Neuron (in vitro differentiated cells): Measurements from ENCODE around the gene VPS4A.
"Not testable (repeated sequence)": the region's sequence is repeated elsewhere in the genome, so short reads cannot be mapped to it uniquely, and the experiment has no call there.

Source experiments
- H2AFZ ChIP-seq: one replicate; pipeline ENCODE4 v1.6.1; 2013; ENCODE audit warnings: low read depth, mild to moderate bottlenecking, inconsistent platforms, low read length, moderate library complexity
- H3K27me3 ChIP-seq: one replicate; pipeline ENCODE4 v1.6.1; 2013; ENCODE audit warnings: low read length; ENCODE audit not compliant: insufficient read depth
- H3K36me3 ChIP-seq: one replicate; pipeline ENCODE4 v1.6.1; 2013; ENCODE audit warnings: low read length; ENCODE audit not compliant: insufficient read depth
- H3K4me1 ChIP-seq: one replicate; pipeline ENCODE4 v1.6.1; 2013; ENCODE audit warnings: low read length; ENCODE audit not compliant: insufficient read depth
- H3K4me3 ChIP-seq: 2 replicates; pipeline ENCODE4 v1.5.1; 2013; ENCODE audit warnings: mild to moderate bottlenecking, low read length, moderate library complexity
- H3K9me3 ChIP-seq: one replicate; pipeline ENCODE4 v1.6.1; 2013; ENCODE audit warnings: low read length

Gene VPS4A

GRCh38 chr16:69340095-69340644 lies 29.0 kb downstream of the VPS4A start:
- peak overlapping the region; percentile 6 for H2AFZ ChIP-seq
- H3K9me3 ChIP-seq = no peaks in the 10 kb centered on the region
- peaks cover 44% of the 10 kb centered on the region for H3K36me3 ChIP-seq
- peak overlapping the region; percentile 80 for H3K4me3 ChIP-seq
- H3K27me3 ChIP-seq = no peaks in the 10 kb centered on the region
- peaks cover 17% of the 10 kb centered on the region for H3K4me1 ChIP-seq

DNA sequence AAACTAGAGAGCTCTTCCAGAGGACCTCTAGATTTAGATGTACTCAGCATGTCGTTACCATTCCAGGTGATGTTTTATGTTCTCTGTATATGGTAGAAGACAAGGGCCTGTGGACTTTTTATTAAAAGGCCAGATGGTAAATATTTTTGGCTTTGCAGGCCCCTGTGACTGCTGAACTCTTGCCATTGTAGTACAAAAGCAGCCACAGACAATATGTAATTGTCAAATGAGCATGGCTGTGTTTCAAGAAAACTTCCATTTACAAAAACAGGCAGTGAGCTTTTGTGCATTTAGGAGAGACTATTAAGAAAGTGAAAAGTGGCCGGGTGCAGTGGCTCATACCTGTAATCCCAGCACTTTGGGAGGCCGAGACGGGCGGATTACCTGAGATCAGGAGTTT lies 33.0 kb downstream of the VPS4A start:
- no peaks in the 10 kb centered on the region for H3K9me3 ChIP-seq
- peaks cover 10% of the 10 kb centered on the region for H3K4me1 ChIP-seq
- H3K4me3 ChIP-seq = no peak overlapping the region
- no peaks in the 10 kb centered on the region for H3K27me3 ChIP-seq
- peaks cover 32% of the 10 kb centered on the region for H3K36me3 ChIP-seq
- H2AFZ ChIP-seq = no peak overlapping the region

DNA sequence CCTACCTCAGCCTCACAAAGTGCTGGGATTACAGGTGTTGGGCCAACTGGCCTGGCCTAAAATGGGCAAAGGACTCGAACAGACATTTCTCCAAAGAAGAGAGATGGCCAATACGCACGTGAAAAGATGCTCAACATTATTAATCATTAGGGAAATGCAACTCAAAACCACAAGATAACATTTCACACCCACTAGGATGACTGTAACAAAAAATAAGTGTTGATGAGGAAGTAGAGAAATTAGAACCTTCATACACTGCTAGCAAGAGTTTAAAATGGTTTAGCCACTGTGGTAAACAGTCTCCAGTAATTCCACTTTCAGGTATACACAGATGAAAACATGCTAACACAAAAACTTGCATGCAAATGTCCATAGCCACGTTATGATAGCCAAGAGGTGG lies 34.8 kb downstream of the VPS4A start:
- no peak overlapping the region for H2AFZ ChIP-seq
- no peak overlapping the region for H3K4me3 ChIP-seq
- no peaks in the 10 kb centered on the region for H3K9me3 ChIP-seq
- peaks cover under 1% of the 10 kb centered on the region for H3K4me1 ChIP-seq
- H3K36me3 ChIP-seq = peaks cover 39% of the 10 kb centered on the region
- no peaks in the 10 kb centered on the region for H3K27me3 ChIP-seq

GRCh38 chr16:69346683-69347082 lies 35.5 kb downstream of the VPS4A start:
- Histone ChIP-seq H3K36me3 (peaks cover 34% of the 10 kb centered on the region), H2AFZ (no peak overlapping the region), H3K9me3 (no peaks in the 10 kb centered on the region), H3K4me3 (no peak overlapping the region), H3K4me1 (no peaks in the 10 kb centered on the region), H3K27me3 (no peaks in the 10 kb centered on the region)

DNA sequence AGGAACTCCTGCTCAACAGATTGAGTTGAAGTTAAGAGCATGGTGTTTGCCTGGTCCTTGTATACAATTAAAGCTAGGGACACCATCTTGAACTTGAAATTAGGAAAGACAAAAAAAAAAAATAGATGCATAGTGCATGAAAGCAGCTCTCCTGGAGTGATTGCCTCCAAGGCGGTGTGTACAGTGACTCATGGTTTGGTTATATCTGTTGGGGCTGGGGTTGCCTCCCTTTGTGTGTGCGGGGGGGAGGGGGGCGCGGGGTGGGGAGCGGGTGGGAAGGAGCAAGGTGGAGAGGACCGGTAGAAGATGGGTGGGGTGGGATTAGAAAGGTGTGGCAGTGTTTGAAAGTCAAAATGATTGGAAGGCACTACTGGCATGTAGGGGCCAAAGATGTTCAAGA lies 37.1 kb downstream of the VPS4A start:
- H3K4me1 ChIP-seq = no peaks in the 10 kb centered on the region
- peaks cover 28% of the 10 kb centered on the region for H3K36me3 ChIP-seq
- no peaks in the 10 kb centered on the region for H3K27me3 ChIP-seq
- H3K4me3 ChIP-seq = no peak overlapping the region
- H2AFZ ChIP-seq = no peak overlapping the region
- no peaks in the 10 kb centered on the region for H3K9me3 ChIP-seq

DNA sequence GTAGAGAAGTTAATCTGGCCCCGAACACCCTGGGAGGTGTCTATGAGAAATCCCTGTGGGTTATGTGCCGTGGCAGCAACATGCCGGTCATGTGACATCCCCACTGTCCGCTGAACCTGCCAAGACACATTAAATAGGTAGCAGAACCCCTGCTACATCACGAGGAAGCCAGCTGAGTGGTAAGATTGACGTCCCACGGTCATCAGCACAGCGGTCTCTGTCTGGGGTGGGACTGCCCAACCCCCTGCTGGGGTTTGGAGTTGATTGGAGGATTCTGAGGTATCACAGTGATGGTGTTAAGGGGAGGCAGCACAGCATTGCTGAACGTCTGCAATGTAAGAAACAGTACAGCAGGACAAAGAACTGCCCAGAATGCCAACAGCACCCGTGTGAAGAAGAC lies 38.4 kb downstream of the VPS4A start:
- peaks cover 26% of the 10 kb centered on the region for H3K36me3 ChIP-seq
- no peaks in the 10 kb centered on the region for H3K9me3 ChIP-seq
- no peaks in the 10 kb centered on the region for H3K4me1 ChIP-seq
- H2AFZ ChIP-seq = no peak overlapping the region
- no peak overlapping the region for H3K4me3 ChIP-seq
- no peaks in the 10 kb centered on the region for H3K27me3 ChIP-seq

DNA sequence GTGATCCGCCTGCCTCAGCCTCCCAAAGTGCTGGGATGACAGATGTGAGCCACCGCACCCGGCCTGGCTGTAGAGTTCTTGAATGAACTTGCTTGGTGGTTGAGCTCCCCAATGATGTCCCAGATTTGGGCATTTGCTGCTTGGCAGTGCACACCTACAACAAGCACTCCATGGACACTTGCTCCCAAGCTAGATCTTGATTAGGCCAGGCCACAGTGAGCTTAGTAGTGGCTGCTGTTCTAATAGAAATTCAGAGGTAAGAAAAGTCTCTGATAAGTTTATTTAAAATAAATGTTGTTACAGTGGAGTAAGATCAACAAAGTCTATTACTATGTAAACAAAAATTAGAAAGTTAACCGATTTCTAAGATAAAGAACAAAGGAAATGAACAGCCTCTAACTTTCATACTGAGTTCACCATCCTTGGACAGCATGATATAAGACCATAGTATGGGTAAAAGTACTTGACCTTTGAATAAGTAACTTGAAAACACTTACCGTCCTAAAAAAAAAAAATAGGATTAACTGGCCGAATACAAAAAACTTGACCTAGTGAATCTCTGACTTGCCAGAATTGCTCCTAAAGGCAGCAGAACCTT lies 39.5 kb downstream of the VPS4A start:
- Histone ChIP-seq H3K27me3 (no peaks in the 10 kb centered on the region), H3K36me3 (peaks cover 31% of the 10 kb centered on the region), H3K4me3 (no peak overlapping the region), H2AFZ (no peak overlapping the region), H3K9me3 (no peaks in the 10 kb centered on the region), H3K4me1 (no peaks in the 10 kb centered on the region)

DNA sequence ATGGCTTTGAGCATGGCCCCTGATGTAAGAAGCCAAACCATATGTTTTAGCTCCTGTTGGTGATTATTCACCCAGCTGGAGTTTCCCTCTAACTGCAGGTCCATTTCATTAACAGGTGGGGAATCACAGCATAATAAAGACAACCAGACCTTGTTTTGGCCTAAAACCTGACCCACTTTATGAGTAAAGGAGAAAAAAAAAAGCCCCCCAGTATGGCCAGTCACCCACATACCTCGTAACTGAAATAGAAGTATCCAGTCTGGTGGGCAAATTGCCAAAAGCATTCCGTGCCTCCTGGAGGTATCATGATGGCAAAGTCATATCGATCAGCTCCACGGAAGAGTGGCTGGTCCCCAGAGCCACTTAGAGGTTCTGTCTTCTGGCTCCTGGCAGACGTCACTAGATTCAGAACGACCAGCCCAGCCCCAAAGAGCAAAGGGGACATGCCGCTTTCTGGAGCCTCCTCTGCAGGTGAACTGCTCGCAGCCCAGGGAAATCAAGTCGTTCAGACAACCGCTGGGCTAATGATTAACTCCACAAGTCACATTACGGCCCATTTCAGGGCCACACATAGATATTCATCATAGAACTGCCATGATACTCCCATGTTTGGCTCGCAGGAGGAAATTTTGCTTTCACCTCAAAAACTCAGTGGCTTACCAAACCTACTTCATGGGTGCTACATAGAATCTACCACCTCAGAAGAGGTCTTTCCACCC lies 40.3 kb downstream of the VPS4A start, which contains the start of gene TMED6:
Gene TMED6 (minus strand): TSS at position 478 of the 719 bp plus-strand sequence. CDS start 33 bp downstream, at position 445.
- Histone ChIP-seq H3K36me3 (peaks cover 38% of the 10 kb centered on the region), H3K9me3 (no peaks in the 10 kb centered on the region), H3K4me1 (no peaks in the 10 kb centered on the region)

DNA sequence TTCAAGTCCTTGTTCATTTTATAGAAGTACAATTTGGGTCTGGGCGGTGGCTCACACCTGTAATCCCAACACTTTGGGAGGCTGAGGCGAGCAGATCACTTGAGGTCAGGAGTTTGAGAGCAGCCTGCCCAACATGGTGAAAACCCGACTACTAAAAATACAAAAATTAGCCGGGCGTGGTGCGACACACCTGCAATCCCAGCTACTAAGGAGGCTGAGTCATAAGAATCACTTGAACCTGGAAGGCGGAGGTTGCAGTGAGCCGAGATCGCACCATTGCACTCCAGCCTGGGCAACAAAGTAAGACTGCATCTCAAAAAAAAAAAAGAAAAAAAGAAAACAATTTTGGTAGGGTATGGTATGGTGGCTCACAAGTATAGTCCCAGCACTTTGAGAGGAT lies 48.9 kb downstream of the VPS4A start:
- H3K36me3 ChIP-seq = peaks cover 32% of the 10 kb centered on the region
- H3K9me3 ChIP-seq, H3K4me1 ChIP-seq, H2AFZ ChIP-seq, H3K4me3 ChIP-seq, H3K27me3 ChIP-seq: not testable (repeated sequence)

More for the DNA sequence above, 40.3 kb downstream of the VPS4A start, which contains the start of gene TMED6:
- Histone ChIP-seq H2AFZ (no peak within 1 kb of the TSS), H3K4me3 (no peak within 1 kb of the TSS), H3K27me3 (no peaks in the 10 kb centered on the region)

GRCh38 chr16:69363281-69363717 lies 52.1 kb downstream of the VPS4A start:
- Histone ChIP-seq H2AFZ (no peak overlapping the region), H3K27me3 (no peaks in the 10 kb centered on the region), H3K9me3 (no peaks in the 10 kb centered on the region), H3K36me3 (peaks cover 51% of the 10 kb centered on the region), H3K4me3 (no peak overlapping the region), H3K4me1 (no peaks in the 10 kb centered on the region)

DNA sequence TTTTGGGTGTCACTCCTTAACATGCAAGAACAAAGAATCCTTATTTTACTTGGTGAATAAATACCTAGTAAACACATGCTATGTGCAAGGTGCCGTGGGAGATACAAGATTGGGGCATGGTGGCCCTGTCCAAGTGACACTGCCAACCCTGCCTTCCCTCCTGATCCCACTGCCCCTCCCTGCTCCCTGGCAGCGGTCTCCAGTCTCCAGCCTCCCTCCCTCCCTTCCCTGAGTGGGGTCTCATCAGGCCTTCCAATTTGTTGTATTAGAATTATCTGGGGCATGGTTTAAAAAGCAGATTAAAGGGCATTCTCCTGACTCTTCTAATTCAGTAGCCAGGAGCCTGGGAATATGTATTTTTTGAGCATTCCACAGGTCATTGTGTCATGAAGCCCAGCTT lies 52.9 kb downstream of the VPS4A start:
- peaks cover 58% of the 10 kb centered on the region for H3K36me3 ChIP-seq
- H3K4me3 ChIP-seq = no peak overlapping the region
- H2AFZ ChIP-seq = no peak overlapping the region
- H3K27me3 ChIP-seq = no peaks in the 10 kb centered on the region
- H3K4me1 ChIP-seq = no peaks in the 10 kb centered on the region
- H3K9me3 ChIP-seq = no peaks in the 10 kb centered on the region

- peaks cover 71% of the 10 kb centered on the region for H3K36me3 ChIP-seq
- H3K9me3 ChIP-seq = no peaks in the 10 kb centered on the region
These were observed 54.8 kb downstream of the VPS4A start for GRCh38 chr16:69365901-69366300.

GRCh38 chr16:69366431-69366830 lies 55.3 kb downstream of the VPS4A start:
- Histone ChIP-seq H2AFZ (no peak overlapping the region), H3K4me1 (no peaks in the 10 kb centered on the region), H3K27me3 (no peaks in the 10 kb centered on the region), H3K36me3 (peaks cover 71% of the 10 kb centered on the region), H3K9me3 (no peaks in the 10 kb centered on the region), H3K4me3 (no peak overlapping the region)

More at GRCh38 chr16:69365901-69366300, 54.8 kb downstream of the VPS4A start:
- H3K27me3 ChIP-seq = no peaks in the 10 kb centered on the region
- no peak overlapping the region for H2AFZ ChIP-seq
- no peak overlapping the region for H3K4me3 ChIP-seq
- no peaks in the 10 kb centered on the region for H3K4me1 ChIP-seq
